ENCODE results near the gene TMEM11.

The TMEM11 gene
- 7.3 to 26.4 (median 16.2) reads per million in 18 experiments for total RNA-seq

- DNase-seq = peak; percentile 96 to 98
These were observed at the start of gene TMEM11 for GRCh38 chr17:21214015-21214776. Gene TMEM11 (minus strand): TSS chr17:21214161. CDS start chr17:21214152, 9 bp downstream.

GRCh38 chr17:21263376-21263775 lies 49.4 kb upstream of the TMEM11 start:
- DNase-seq = no peak

GRCh38 chr17:21262259-21262993 lies 48.5 kb upstream of the TMEM11 start:
- DNase-seq = no peak

- no peak for DNase-seq
These were observed 44.6 kb upstream of the TMEM11 start for GRCh38 chr17:21258593-21258992.

GRCh38 chr17:21253646-21254441 lies 39.9 kb upstream of the TMEM11 start:
- no peak for DNase-seq

- peak; percentile 71 to 88 for DNase-seq
These were observed 39.1 kb upstream of the TMEM11 start, which contains the start of gene NATD1 for GRCh38 chr17:21252796-21253645. Gene NATD1 (minus strand): TSS chr17:21253410. CDS start chr17:21253264, 146 bp downstream.

GRCh38 chr17:21252289-21252795 lies 38.4 kb upstream of the TMEM11 start:
- DNase-seq = no peak

GRCh38 chr17:21251337-21252010 lies 37.5 kb upstream of the TMEM11 start:
- no peak for DNase-seq

- no peak for DNase-seq
These were observed 36.9 kb upstream of the TMEM11 start for GRCh38 chr17:21250854-21251253.

- DNase-seq = peak in 1 of 2 donors; percentile 27
These were observed 36.2 kb upstream of the TMEM11 start for GRCh38 chr17:21249920-21250703.

- no peak for DNase-seq
These were observed 35.3 kb upstream of the TMEM11 start for GRCh38 chr17:21249086-21249795.

- DNase-seq = no peak
These were observed 34.5 kb upstream of the TMEM11 start for GRCh38 chr17:21248500-21248899.

GRCh38 chr17:21247552-21248258 lies 33.7 kb upstream of the TMEM11 start:
- no peak for DNase-seq

- DNase-seq = no peak
These were observed 32.7 kb upstream of the TMEM11 start for GRCh38 chr17:21246698-21247097.

GRCh38 chr17:21245639-21246084 lies 31.7 kb upstream of the TMEM11 start:
- no peak for DNase-seq

GRCh38 chr17:21243516-21244303 lies 29.7 kb upstream of the TMEM11 start:
- DNase-seq = no peak

GRCh38 chr17:21242780-21243515 lies 29.0 kb upstream of the TMEM11 start:
- no peak for DNase-seq
